AG08396 (cell line): ENCODE results near the gene CD93.
A peak's percentile ranks its signal among the peaks of the same experiment; 100 is the strongest.

Experiments used
- DNase-seq: peaks from one replicate; pipeline ENCODE4 v3.0.0; 2012; ENCODE audit warnings: low spot score, mixed read lengths

Gene CD93

DNA sequence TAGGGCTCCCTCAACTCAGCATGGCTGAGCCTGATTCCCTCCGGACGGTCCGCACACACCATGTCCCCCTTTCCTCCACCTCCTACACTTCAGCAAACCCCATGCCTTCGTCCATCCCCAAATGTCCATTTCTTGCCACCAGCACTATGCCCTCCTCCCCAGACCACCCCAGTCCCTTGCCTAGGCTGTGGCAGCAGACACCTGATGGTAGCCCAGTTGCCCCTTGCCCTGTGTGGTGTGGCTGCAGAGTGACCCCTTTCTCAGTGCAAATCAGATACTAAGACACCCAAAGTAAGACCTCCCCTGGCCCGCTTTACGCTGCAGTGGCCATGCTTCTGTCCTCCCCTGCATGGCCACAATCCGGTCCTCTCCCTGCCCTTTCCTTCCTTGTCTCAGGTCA is 34.1 kb upstream of the CD93 start:
- DNase-seq, result no peak

- no peak for DNase-seq
Measured at GRCh38 chr20:23119456-23120216, 33.5 kb upstream of the CD93 start.

DNA sequence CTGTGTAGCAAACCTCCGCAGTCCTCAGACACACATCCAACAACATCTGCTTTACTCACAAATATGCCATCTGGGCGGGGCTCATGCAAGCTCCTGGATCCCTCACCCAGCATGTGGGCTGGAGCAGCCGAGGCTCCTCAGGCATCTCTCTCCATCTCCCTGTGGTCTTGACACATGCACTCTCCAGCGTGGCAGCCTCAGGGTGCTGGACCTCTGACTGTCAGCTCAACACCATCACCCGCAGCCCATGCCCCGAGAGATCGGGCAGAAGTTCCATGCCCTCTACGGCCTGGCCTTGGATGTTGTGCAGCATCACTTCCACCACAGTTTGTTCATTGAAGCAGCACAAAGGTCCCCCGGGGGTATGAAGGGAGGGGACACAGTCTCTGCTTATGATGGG is 32.6 kb upstream of the CD93 start:
- no peak for DNase-seq

- DNase-seq, result no peak
Measured at GRCh38 chr20:23118144-23118543, 32.0 kb upstream of the CD93 start.

DNA sequence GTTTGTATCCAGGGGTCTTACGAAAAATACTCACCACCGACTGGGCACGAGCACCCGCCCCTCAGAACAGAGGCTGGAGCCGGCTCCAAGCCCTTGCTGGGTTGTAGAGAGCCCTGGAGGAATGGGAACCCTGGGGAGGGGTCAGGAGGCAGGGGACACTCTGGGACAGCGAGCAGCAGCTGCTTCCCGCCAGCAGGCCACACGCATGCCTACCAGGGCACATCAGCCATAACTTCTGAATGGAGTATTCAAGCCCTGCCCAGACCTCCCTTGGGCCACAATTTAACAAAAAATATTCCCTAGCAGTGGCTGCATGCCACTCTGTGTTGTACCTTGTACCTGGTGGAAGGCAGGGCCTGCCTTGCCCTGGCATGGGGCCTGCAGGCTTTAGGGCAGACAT is 31.6 kb upstream of the CD93 start:
- no peak for DNase-seq

- peak; percentile 48 for DNase-seq
Measured at GRCh38 chr20:23116311-23117089, 30.4 kb upstream of the CD93 start.

GRCh38 chr20:23115822-23116221 is 29.7 kb upstream of the CD93 start:
- no peak for DNase-seq

DNA sequence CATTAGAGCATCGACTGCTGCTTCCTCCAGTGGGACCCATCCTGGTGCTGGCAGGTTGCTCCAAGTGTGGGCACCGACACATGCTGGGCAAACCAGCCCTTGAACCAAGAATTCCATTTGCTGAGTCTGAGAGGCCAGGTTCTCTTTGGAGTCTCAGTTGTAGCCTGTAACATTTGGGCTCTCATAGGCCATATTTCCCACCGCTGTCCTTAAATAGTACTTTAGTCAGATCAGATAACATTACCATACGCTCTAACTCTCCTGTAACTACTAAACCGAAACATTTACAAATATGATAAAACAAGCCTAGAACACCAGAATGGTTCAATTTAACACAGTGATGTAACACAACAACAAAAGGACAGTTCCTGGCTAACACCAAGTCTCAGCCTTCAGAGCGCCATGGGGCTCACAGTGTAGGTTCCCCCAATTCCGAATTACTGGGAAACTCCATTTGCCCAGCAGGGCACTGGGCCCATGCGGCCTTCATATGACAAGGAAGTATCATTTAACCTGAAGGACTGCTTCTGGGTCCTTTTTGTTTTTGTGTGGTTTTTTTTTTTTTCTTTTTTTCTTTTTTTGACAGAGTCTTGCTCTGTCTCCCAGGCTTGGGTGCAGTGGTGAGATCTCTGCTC is 28.4 kb upstream of the CD93 start:
- DNase-seq, result no peak

- DNase-seq, result no peak
Measured at GRCh38 chr20:23114018-23114417, 27.9 kb upstream of the CD93 start.

DNA sequence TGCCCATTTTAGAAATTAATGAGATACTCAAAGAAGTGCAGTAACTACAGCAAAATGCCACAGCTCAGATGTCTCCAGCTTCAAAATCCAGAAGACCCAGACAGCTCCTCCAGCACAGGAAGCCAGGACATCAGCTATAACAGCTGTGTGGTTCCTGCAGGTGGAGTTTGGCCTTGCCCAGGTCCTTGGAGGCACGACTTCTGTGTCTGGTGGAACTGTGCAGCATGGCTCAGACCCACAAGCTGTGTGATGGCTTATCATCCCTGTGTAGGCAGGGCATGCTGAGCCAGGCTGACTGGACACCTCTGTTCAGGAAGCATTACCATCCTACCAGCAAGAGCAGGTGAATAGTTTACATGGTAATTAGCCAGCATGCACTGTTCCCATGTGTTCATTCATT is 26.5 kb upstream of the CD93 start:
- DNase-seq, result no peak

- DNase-seq, result no peak
Measured at GRCh38 chr20:23111944-23112342, 25.8 kb upstream of the CD93 start.

DNA sequence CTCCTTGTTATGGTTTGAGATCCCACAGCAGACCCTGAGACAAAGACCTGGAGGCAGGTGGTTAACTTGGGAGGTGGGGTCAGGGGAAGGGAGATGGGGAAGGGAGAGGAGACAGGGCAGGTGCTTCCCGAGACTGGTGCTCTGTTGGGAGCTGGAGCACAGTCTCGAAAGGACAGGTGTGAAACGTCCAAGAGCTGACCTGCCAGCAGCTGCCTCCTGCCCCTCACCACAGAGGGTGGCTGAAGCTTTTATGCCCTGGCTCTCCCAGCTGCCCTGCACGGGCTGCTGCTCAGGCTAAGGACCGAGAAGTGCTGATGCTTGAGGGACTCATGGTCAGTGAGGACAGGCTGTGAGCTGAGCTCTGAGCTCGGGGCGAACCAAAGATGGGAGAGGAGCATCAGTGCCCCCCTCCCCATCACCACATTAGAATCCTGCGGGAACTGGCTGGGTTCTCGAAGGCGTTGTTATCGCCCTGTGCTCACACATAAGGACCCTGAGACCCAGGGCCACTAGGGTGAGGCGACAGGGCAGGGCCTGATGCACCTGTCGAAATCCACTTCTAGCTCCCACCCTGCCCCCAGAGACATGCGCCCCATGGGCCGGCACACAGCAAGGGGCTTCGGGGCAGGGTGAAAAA is 25.3 kb upstream of the CD93 start:
- DNase-seq, result no peak

- DNase-seq, result no peak
Measured at GRCh38 chr20:23108871-23109270, 22.7 kb upstream of the CD93 start.

DNA sequence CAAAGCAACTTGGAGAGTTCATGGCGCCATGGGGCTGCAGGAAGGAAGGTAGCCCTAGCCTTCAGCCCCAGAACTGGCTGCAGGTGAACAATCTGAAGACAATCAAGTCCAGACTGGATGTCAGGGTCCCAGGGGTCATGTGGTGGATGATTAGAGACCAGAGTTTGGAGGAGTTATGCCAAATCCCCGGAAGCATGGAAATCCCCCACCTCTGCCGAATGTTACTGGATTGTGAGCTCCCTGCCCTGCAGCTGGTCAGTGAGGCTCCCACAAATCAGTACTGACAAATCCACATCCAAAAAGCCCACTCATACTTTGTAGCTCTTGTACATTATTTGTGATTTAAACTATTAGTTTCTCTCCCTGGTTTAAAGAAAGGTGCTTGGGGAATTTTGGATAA is 21.3 kb upstream of the CD93 start:
- no peak for DNase-seq

DNA sequence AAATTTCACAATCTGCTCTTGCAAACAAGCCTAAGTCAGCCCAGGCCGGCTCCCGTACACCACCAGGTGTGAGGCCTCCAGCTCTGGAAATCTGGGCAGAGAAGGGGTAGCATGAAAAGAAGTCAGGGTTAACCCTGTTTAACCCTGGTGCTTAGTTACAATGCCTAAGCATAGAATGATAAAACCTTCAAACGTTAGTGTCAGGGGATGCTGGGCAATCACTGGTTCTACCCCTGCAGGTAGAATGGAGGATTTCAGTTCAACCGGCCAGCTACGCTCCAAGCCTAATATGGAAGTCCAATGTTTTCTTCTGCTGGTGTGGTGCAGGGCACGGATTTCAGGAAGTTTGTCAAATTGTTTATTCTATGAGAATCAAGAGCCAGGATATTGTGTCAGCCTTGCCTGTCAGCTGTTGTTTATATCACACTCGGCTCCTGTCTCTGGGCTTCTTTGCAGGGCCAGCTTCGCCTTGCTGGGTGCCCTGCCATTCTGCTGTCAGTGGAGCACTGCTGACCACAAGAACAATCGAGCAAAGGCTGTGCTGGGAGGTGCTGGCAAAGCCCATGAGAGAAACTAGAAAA is 20.2 kb upstream of the CD93 start:
- peak; percentile 62 for DNase-seq

DNA sequence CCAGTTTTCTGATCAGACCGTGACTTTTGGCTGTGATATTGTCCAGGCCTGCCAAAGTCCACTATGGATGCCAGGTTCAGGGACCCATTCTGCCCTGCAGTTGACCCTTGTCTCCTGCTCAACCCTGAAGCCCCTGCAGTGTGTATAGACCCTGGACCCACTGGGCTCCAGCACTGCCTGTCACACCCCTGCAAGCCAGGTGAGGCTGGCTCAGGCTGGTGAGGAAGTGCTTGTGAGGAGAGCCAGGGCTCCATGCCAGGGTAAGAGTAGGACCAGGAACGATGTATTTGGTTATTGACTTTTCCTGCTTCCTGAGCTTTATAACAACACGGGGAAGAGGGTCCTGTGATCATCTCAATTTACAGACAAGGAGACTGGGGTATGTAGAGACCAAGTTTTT is 19.1 kb upstream of the CD93 start:
- no peak for DNase-seq

GRCh38 chr20:23103284-23104018 is 17.3 kb upstream of the CD93 start:
- no peak for DNase-seq

DNA sequence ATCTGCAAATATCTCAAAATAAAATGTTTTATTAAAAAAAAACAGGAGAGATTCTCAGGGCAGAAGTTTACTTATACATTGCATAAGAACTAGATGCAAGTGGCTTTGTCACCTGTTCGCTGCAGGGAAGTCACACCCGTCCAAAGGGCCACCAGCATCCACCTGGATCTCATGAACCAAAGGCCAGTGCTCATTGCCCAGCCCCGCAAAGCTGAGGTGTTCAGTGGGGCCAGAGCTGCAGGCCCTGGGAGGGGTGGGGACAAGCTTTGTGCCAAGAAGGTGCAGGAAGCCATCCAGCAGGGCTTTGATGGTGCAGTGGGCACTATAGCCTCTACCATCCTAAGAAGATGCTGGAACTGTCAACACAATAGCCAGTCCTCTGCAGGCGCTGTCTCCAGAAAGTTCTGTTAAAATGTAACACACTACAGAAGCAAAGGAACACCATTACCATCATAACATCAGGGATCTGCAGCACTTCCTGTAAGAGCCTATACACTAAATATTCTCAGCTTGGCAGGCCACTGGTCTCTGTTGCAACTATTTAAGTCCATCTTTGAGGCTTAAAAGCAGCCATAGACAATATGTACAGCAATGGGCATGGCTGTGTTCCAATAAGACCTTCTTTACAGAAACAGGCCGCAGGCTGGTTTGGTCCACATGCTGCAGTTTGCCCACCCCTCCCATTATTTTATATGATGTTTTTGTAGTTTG is 15.7 kb upstream of the CD93 start:
- no peak for DNase-seq

DNA sequence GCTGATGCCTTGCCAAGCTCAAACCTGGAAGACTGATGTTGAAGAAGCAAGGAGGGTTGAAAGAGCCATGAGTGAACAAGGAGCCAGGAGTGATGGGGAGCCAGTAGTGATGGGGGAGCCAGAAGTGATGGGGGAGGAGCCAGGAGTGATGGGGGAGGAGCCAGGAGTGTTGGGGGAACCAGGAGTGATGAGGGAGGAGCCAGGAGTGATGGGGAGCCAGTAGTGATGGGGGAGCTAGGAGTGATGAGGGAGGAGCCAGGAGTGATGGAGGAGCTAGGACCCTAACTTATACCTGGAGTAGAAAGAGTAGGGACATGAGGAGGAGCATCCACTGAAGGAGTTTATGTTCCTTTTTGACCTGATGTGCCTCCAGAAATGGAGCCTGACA is 14.6 kb upstream of the CD93 start:
- no peak for DNase-seq

GRCh38 chr20:23099791-23100719 is 13.9 kb upstream of the CD93 start:
- DNase-seq, result no peak
